ENCODE data around the gene PDE6D.
"Not testable (repeated sequence)": the region's sequence is repeated elsewhere in the genome, so short reads cannot be mapped to it uniquely, and the experiment has no call there.

PDE6D gene

DNA sequence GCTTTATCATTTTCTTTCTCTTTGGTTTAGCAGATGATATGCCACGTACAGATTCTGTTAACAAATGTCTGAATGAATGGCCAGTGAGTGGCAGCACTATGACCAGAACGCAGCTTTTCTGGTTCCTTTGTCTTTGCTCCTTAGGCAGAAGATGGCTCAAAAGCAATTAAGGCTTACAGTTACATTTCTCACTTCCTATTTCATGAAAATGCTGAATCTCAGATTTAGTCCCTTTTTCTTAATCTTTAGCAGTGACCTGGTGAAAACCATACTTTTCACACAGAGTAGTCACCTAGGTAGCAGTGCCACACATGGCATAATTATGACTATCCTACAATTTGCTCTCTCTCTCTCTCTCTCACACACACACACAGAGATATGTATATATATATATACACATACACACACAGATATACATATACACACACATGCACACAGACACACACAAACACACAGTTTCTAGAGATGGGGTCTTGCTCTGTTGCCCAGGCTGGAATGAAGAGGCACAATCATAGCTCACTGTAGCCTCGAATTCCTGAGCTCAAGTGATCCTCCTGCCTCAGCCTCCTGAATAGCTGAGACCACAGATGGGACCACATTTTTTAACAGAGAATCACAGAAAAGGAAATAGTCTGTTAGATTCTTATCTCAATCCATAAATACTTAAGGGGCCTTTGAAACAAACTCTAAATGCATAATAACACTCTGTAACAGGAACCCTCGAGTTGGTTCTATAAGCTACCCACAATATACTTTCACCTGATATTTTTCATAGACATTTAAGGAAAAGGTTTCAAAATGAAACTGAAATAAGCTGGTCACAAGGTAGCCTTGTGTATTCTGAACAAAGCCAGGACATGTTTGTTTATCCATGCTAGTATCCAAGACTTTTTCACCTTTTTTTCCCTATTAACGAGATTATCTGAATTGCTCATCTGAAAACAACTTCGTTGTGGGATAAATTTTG is 11.6 kb downstream of the PDE6D start:
- peak; percentile 14 to 20 for DNase-seq

DNA sequence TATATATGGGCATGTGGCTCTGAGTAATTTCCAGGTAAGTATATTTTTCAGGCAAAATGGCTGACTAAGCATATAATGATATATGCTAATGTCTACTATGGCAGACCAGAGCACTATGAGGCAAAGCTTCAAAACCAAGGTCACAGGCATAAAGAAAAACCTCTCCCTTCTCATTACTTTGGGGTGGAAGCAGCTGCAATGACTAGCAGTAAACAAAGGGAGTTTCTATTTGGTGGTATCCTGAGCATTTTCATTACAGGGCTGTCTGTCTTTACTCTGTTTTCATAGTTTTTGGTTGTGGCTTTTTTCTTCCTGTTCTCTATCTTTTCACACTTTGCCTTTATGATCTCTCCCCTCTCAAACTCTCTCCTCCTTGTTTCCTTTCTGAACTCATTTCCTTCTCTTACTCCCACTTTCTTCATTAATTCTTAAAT is 15.6 kb downstream of the PDE6D start:
- DNase-seq = no peak

DNA sequence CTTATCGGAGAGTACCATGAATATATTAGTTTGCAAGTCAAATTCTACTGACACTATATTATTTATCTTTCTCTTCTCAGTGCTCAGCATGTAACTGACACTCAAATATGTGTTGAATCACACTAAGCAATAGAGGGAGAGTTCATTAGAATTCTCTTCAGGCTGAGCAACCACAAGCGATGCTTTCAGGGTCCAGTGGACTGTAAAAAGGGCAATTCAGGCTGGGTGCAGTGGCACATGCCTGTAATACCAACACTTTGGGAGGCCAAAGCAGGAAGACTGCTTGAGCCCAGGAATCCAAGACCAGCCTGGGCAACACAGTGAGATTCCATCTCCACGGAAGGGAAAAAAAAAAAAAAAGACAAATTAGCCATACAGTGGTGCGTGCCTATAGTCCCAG is 16.3 kb downstream of the PDE6D start:
- no peak for DNase-seq

DNA sequence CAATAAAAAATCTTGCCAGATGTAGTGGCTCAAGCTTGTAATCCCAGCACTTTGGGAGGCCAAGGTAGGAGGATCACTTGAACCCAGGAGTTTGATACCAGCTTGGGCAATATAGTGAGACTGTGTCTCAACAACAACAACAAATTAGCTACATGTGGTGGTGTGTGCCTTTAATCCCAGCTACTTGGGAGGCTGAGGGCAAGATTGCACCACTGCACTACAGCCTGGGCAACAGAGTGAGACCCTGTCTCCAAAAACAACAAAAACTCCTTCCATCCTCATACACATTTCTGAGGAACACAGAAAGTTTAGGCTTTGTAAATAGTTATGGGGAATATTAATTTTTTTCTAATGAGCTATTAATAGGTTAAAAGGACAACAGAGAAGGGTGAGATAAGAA is 17.0 kb downstream of the PDE6D start:
- no peak for DNase-seq

DNA sequence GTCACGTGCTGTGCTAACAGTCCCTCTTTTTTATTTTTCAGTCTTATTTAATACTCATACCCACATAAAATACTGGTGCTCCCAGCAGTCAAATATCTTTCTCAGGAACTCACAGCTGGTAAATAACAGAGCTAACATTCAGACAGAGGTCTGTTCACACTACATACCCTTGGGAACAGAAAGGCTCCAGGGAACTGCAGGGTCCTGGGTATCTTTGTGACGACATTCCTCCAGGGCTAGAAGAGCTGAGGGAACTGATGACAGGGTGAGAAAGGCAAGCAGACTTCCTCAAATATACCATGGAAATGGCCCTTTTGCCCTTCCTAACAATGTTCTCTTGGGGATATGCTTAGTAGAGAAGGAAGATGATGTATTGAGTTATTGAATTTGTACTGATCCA is 19.3 kb downstream of the PDE6D start:
- DNase-seq = no peak

DNA sequence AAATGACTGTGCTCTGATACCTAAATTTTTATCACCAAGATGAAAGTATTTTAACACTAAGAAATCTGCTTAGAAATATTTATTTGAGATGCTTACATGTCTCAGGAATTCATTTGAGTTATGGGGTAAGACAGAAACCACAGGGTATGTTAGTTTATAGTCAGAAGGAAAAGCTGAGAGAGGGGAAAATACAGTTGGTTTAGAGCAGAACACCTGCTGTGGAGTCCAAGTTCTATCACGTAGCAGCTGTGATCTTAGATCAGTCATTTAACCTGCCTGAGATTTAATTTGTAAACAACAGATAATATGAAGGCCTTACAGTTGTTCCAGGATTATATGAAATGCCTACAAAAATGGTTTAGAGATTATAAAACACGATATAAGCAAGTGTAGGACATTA is 29.0 kb downstream of the PDE6D start:
- no peak for DNase-seq

DNA sequence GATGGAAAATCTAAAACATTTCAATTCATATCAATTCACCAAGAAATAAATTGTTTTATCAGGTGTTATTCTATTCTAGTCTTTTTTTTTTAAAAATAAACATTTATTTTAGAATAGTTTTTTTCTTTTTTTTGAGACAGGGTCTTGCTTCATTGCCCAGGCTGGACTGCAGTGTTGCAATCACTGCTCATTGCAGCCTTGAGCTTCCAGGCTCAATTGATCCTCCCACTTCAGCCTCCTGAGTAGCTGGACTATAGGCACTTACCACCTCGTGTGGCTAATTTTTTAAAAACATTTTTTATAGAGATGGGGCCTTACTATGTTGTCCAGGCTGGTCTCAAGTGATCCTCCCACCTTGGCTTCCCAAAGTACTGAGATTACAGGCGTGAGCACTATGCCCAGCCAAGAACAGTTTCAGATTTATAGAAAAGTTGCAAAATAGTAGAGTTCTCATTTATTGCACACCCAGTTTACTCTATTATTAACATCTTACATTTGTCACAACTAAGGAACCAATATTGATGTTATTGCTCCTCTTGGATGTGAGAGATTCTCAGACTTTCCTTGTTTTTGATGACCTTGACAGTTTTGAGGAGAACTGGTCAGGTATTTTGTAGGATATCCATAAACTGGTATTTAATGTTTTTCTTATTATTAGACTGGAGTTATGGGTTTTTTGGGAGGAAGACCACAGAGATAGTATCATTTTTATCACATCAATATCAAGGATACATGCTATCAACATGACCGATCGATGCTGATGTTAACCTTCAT is 29.9 kb downstream of the PDE6D start:
- no peak for DNase-seq

DNA sequence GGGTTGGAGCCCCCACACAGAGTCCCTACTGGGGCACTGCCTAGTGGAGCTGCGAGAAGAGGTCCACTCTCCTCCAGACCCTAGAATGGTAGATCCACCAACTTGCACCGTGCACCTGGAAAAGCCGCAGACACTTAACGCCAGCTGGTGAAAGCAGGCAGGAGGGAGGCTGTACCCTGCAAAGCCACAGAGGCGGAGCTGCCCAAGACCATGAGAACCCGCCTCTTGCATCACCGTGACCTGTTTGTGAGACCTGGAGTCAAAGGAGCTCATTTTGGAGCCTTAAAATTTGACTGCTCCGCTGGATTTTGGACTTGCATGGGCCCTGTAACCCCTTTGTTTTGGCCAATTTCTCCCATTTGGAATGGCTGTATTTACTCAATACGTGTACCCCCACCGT is 32.1 kb downstream of the PDE6D start:
- DNase-seq = not testable (repeated sequence)

DNA sequence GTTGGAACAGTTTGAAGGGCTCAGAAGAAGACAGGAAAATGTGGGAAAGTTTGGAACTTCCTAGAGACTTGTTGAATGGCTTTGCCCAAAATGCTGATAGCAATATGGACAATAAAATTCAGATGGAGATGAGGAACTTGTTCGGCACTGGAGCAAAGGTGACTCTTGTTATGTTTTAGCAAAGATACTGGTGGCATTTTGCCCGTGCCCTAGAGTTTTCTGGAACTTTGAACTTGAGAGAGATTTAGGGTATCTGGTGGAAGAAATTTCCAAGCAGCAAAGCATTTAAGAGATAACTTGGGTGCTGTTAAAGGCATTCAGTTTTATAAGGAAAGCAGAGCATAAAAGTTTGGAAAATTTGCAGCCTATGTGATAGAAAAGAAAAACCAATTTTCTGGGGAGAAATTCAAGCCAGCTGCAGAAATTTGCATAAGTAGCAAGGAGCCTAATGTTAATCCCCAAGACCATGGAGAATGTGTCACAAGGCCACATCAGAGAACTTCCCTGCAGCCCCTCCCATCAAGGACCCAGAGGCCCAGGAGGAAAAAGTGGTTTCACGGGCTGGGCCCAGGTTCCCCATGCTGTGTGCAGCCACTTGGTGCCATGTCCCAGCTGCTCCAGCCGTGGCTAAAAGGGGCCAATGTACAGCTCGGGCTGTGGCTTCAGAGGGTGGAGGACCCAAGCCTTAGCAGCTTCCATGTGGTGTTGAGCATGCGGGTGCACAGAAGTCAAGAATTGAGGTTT is 32.8 kb downstream of the PDE6D start:
- not testable (repeated sequence) for DNase-seq

DNA sequence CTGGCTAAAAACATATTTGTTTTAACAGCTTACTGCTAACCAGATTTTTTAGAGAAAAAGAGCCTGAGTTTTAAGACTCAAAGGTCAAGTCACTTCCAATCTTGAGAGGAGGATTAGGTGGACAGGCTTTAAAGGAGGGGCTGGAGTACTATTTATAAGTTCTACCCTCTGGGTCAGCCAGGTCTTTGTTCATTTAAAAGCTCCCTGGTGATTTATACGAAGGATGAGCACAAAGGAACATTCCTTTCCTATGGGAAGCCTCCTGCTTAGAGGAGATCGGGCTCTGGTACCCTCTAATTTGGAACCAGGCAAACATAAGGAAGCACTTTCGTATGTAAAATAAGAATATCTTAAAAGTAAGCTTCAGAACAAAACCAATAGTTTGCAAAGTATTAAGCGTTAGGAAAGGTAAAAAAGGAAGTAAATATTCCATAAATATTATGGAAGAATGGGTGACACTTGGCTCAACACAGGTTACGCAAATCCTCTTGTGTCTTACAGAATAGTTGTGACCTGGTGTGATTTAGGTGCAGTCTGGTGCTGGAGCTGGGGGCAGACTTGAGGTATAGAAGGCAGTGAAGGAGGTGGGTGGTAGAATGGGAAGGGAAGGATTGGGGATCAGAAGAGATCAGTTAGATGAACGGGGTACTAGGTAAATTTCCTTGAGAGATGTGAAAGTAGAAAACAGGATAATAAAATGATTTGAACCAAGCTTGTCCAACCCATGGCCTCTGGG is 35.6 kb downstream of the PDE6D start:
- no peak for DNase-seq

DNA sequence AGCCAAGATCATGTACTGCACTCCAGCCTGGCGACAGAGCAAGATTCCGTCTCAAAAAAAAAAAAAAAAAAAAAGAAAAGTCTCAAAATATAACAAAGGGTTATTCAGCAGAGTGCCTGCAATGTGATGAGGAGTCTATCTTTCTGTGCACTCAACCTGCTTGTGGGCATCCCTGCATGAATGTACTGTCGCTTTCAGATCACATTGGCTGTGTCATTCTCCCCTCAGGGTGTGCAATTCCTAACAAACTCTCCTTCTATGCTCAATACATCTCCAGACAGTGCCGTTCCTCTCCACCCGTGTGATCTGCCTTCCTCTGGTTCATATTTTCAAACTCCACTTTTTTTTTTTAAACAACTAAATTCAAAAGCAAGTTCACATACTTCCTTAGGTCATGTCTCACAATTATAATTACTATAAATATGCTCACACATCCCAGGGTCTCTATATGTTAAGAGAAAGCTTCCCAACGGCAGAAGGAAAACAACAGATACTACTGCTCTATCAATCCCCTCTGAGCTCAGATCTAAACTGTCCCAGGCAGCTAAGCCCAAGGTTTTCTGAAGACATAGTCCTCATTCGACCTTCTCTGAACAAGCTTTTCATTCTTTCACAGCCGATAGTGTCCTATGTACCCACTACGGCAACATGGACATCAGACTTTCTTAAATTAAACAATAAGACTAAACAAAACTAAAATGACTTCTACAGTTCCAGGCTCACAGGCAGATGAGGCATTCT is 37.5 kb downstream of the PDE6D start:
- no peak for DNase-seq

DNA sequence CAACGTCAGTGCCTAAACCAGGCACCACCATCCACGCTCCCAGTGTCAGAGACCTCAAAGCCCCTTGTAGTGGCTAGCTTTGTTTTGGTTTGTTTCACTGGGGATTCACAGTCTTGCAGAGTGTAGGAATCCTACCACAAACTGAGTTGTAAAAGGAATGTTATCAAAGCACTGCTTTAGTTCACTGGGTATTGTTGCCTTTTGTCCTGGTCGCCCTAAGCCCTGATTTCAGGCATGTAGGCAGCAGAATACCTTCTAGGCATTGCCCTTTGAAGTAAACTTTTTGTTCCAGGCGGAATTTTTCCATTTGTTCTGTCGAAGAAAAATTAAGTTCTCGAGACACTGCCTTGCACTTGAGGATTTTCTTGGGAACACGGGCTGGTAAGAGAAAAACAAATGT is 43.3 kb downstream of the PDE6D start:
- DNase-seq = no peak

DNA sequence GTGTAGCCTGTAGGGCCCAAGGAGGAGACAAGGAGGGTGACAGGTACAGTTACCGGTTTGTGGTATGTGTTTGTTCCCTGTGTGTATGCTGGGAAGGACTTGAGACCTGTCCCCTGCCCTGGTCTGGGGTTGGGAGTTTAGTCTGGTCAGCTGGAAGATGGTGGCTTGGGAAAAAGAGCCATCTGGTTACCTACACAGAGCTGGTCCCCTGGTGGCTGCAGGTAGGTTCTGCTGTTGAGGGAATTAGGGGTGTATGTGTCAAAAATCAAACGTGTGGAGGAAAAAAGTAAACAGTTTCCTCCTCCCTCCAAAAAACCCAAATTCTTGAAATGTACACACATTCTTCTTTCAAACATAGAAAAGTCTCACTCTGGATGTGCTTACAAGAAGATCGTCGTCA is 48.5 kb downstream of the PDE6D start:
- no peak for DNase-seq

DNA sequence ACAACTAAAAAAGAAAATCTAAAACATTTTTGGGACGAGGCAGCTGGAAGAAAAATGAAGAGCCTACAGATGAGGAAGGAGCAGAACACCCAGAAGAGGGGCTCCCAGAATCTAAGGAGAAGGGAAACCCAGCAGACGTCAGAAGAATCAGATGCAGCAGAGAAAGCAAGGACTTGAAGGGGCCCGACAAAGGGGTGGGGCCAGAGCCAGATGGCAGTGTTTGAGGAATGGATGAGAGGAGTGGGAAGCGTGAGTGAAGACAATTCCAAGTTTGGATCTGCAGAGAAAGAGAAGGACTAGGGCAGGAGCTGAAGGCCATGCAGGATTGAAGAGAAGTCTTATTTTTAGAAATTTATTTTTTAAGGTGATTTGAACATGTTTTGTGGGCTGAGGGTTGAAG is 53.5 kb downstream of the PDE6D start:
- no peak for DNase-seq

DNA sequence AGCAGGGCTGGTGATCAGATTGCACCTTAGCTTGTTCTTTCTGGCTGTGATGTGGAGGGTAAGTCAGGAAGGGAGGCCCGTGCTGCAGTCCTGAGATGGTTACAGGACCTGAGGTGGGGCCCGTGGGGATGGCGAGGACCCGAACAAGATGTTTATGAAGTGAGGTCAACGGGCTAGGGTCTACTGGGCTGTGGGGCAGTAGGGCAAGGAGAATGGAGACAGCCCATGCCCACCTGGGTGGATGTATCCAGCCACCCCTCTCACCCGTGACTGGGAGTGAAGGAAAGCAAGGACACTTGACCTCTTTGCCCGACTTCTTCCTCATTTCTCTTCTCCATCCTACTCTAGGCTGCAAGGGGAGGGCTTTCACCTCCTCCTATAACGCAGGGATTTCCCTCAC is 54.8 kb downstream of the PDE6D start:
- DNase-seq = no peak

DNA sequence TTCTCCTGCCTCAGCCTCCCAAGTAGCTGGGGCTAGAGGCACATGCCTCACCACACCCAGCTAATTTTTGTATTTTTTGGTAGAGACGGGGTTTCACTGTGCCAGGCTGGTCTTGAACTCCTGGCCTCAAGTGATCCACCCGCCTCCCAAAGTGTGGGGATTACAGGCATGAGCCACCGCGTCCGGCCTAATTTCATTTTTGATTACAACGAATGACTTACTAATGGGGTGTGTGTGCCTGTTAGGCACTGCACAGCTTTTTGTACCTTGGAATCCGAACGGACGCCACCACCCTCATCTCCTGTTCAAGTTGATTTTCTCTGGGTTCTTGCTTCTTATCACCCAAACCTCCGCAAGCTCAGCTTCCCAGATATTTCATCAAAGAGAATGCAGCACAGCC is 55.6 kb downstream of the PDE6D start:
- DNase-seq = no peak

DNA sequence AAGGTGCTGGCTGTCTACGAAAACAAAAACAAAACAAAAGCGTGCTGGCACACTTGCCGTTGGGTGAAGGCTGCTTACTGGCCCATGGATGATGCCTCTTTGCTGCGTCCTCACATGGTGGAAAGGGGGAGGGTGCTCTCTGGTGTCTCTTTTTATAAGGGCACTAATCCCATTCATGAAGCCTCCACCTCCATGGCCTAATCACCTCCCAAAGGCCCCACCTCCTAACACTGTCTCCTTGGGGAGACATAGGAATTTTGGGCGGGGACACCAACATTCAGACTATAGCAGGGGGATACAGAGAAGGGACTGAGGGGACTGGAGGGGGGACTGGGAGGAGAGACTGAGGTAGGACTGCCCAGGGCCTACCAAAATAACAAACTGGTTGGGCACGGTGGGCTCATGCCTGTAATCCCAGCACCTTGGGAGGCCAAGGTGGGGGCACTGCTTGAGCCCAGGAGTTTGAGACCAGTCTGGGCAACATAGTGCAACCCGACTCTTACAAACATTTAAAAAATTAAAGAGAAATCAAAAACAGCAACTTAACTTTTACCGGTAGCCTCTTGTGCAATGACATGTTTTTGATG is 58.3 kb downstream of the PDE6D start:
- DNase-seq = no peak

DNA sequence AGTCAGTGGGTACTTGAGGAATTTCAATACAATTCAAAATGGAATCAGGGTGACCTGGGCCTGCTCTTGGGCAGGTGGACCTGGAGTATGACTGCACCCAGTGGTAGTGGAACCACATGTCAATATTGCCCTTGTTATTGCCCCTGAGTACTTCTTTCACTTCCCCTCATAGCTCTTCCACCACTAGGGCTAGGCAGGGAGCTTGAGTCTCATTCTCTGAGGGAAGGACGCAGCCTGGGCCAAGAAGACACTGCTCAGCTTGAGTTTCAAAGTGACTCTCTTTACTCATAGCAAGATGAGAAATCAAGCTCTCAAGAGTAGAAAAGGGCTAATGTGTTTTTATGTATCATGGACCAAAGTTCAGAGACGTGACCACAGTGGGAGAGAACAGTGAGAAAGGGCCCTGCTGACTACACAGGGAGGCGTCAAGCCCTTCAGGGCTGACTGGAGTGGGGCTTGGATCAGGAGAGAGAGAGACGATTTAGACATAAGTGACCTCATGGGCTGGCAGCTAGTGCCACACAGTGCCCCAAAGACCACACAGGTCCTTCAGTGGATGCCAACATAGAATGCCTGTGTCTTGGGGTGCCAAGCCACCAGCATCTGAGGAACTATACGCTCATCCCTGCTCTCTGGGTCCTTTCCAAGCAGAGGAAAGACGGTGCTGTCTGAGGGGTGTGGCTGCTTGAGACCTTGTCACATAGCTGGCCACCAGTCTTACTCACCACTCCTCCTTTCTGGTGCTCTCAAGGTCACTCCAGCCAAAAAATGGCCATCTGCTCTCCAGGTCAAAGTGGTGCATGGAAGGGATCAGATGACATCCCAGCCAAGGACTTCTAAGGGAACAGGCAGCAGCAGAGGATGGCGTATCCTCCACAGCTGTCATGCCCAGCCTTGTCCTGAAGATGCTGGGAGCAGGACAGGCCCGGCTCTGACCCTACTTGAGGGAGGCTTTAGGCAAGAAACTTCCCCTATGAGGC is 59.8 kb downstream of the PDE6D start:
- DNase-seq = peak; percentile 40 to 42

DNA sequence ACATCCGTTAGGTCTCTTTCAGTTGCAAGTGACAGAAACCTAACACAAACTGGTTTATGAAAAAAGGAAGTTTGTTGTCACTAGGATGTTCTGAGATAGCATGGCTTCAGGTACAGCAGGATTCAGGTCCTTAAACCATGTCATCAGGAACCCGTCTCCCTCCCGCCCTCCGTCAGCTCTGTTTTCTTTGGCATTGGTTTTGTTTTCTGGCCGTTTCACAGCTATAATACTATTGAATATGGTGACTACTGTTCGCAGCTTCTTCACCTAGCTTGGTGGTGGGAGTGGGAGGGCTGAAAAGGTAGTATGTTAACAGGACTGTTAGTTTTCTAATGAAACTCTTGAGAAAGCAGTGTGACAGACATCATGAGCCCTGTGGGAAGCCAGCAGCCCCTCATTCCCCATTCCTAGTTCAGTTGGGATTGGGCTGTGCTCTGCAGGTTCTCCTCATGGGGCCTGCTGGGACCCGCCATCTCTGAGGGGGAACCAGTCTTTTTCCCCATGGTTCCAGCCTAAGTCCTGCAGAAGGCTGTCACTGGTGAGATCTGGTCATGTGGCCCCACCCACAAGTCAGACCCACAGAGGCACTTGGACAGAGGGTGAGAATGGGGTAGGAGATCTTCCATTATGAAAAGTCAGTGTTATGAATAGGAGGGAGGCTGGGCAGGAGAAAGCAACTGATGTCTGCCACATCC is 60.6 kb downstream of the PDE6D start:
- DNase-seq = no peak

Data from inflammatory macrophage (primary cell).